GM12875 (cell line): ENCODE measurements around the gene CCL13.

ENCODE experiments used
- H3K4me3 ChIP-seq: one replicate; pipeline ENCODE4 v1.5.1; 2011; ENCODE audit warnings: low read depth, low read length, control low read depth
- CTCF ChIP-seq: IDR thresholded peaks from 2 replicates; pipeline ENCODE4 v1.5.1; 2011; ENCODE audit warnings: low read depth, mild to moderate bottlenecking, control low read depth, inconsistent platforms, low read length, moderate library complexity, borderline replicate concordance; ENCODE audit not compliant: insufficient read depth

CCL13 gene

GRCh38 chr17:34387566-34387965 is 31.3 kb downstream of the CCL13 start:
- no peak for TF ChIP-seq CTCF
- H3K4me3 ChIP-seq, result no peak overlapping the region

- H3K4me3 ChIP-seq, result no peak overlapping the region
- TF ChIP-seq CTCF, result no peak
Measured at GRCh38 chr17:34389126-34389750, 33.0 kb downstream of the CCL13 start.

- TF ChIP-seq CTCF, result no peak
- no peak overlapping the region for H3K4me3 ChIP-seq
Measured at GRCh38 chr17:34390649-34391048, 34.4 kb downstream of the CCL13 start.

- no peak for TF ChIP-seq CTCF
- no peak overlapping the region for H3K4me3 ChIP-seq
Measured at GRCh38 chr17:34391241-34391640, 35.0 kb downstream of the CCL13 start.

- no peak overlapping the region for H3K4me3 ChIP-seq
- no peak for TF ChIP-seq CTCF
Measured at GRCh38 chr17:34393401-34393800, 37.1 kb downstream of the CCL13 start.

GRCh38 chr17:34397265-34397664 is 41.0 kb downstream of the CCL13 start:
- no peak overlapping the region for H3K4me3 ChIP-seq
- TF ChIP-seq CTCF, result no peak

- TF ChIP-seq CTCF, result no peak
- no peak overlapping the region for H3K4me3 ChIP-seq
Measured at GRCh38 chr17:34398990-34399389, 42.7 kb downstream of the CCL13 start.
